WERI-Rb-1 (cell line): ENCODE data around the gene DCTN3.

Source experiments
- DNase-seq: peaks from one replicate; pipeline ENCODE4 v3.0.0-alpha.2; 2020
- H3K27ac ChIP-seq: fragments of 250-450 bp; sonication (Bioruptor Pico); 2 replicates; pipeline ENCODE4 v1.5.1; 2020; ENCODE audit warnings: mild to moderate bottlenecking, moderate library complexity
- H3K27me3 ChIP-seq: fragments of 250-450 bp; sonication (Bioruptor Pico); 2 replicates; pipeline ENCODE4 v1.5.1; 2021; ENCODE audit warnings: mild to moderate bottlenecking, low read depth, moderate library complexity; ENCODE audit not compliant: insufficient read depth, severe bottlenecking
- H3K36me3 ChIP-seq: fragments of 250-450 bp; sonication (Bioruptor Pico); 2 replicates; pipeline ENCODE4 v1.5.1; 2020; ENCODE audit warnings: mild to moderate bottlenecking, moderate library complexity
- H3K4me3 ChIP-seq: 2 replicates; pipeline ENCODE4 v1.5.1; 2011; ENCODE audit warnings: low read depth, mild to moderate bottlenecking, control low read depth, low read length
- H3K9me3 ChIP-seq: fragments of 250-450 bp; sonication (Bioruptor Pico); 2 replicates; pipeline ENCODE4 v1.5.1; 2021; ENCODE audit warnings: mild to moderate bottlenecking, moderate library complexity; ENCODE audit not compliant: severe bottlenecking
- TF ChIP-seq, protein P1 (sequence below): IDR thresholded peaks from 2 replicates; pipeline ENCODE4 v1.5.1; 2011; ENCODE audit warnings: low read depth, mild to moderate bottlenecking, control low read depth, inconsistent platforms, low read length

The DCTN3 gene

DNA sequence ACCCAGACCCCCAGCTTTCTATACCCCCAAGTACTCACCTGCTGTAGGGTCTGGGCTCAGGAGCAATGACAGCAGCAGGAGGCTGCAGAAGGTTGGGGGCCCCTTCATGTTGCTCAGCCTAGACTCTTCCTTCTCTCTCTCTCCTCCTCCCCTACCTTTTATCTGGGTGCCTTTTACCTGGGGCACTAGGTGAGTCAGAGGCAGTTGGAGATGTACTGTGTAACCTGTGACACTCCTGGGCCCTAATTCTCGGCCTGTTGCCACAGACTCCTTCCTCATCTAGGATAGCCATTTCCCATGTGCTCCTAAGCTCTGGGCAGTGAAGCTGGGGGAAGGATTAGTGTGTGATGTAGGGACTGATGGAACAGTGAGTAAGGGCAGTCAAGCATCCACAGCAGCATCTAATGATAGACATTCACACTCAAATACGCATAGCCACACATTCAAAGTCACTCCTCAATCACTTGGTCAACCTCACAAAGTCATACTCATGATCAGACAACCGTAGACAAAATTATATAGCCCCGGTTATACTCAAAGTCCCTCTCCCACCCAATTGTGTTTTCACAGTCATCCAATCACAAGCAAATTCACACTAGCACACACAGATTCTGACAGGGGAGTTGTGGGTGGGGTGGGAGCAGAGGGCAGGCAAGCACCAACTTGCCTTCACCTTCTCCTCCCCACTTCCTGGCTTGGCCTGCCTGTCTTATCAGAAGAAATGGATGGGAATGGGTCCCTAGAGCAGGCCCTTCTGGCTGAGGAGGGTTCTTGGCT is 42.4 kb upstream of the DCTN3 start, which contains the start of gene CCL27:
CCL27 (minus strand) TSS at position 132 of the 777 bp plus-strand sequence; CDS start at position 108, 24 bp downstream.
- Histone ChIP-seq H3K9me3 (no peaks in the 10 kb centered on the region), H3K36me3 (peaks cover 3% of the 10 kb centered on the region), H3K27me3 (no peaks in the 10 kb centered on the region), H3K27ac (peak within 1 kb of the TSS; percentile 65), H3K4me3 (no peak within 1 kb of the TSS)
- DNase-seq: peak; percentile 33
- TF ChIP-seq, protein P1, sequence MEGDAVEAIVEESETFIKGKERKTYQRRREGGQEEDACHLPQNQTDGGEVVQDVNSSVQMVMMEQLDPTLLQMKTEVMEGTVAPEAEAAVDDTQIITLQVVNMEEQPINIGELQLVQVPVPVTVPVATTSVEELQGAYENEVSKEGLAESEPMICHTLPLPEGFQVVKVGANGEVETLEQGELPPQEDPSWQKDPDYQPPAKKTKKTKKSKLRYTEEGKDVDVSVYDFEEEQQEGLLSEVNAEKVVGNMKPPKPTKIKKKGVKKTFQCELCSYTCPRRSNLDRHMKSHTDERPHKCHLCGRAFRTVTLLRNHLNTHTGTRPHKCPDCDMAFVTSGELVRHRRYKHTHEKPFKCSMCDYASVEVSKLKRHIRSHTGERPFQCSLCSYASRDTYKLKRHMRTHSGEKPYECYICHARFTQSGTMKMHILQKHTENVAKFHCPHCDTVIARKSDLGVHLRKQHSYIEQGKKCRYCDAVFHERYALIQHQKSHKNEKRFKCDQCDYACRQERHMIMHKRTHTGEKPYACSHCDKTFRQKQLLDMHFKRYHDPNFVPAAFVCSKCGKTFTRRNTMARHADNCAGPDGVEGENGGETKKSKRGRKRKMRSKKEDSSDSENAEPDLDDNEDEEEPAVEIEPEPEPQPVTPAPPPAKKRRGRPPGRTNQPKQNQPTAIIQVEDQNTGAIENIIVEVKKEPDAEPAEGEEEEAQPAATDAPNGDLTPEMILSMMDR: no peak

DNA sequence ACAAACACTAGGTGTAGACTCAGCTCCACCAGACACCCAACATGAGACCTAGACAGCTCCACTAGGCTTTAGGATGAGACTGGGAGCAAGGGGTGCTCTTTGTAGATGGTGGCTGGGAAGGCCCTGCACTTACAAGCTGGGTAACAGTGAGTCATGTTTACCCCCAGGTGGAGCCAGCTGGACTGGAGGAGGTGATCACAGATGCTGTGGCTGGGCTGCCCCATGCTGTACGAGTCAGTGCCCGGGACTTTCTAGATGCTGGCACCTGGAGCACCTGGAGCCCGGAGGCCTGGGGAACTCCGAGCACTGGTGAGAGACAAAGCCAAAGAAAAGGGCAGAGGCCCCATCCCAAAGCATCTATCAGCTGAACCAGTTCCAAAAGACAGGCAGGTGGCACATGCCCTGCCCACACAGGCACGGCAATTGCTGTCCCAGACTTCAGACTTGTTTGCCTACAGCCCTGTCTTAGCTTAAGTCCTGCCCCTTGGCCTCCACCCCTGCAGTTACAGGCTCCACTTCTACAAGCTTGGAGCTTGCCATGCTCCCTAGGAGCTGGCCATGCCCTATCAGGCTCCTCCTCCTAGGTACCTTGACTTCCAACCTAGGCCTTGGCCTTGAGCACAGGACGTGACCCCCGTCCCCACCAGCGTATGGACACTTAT is 39.4 kb upstream of the DCTN3 start:
- no peak overlapping the region for H3K27ac ChIP-seq

DNA sequence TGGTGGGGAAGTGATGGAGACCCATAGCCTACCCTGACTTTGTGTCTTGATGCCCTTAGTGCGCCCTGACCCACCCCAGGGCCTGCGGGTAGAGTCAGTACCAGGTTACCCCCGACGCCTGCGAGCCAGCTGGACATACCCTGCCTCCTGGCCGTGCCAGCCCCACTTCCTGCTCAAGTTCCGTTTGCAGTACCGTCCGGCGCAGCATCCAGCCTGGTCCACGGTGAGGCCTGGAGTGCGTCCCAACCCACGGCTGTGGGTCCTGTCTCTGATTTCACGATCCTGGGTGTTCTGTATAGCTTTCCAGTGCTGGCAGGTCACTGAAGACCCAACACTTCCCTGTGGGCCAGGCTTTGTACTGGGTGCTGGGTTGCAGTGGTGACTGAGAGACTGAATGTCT is 38.2 kb upstream of the DCTN3 start:
- no peak for DNase-seq
- TF ChIP-seq, protein P1: no peak
- no peaks in the 10 kb centered on the region for H3K9me3 ChIP-seq
- no peak overlapping the region for H3K4me3 ChIP-seq
- H3K27me3 ChIP-seq: no peaks in the 10 kb centered on the region
- H3K36me3 ChIP-seq: no peaks in the 10 kb centered on the region; the same call in none of the 2 replicates
- H3K27ac ChIP-seq: no peak overlapping the region

More for the DNA sequence above, 39.4 kb upstream of the DCTN3 start:
- Histone ChIP-seq H3K4me3 (no peak overlapping the region), H3K27me3 (no peaks in the 10 kb centered on the region), H3K9me3 (no peaks in the 10 kb centered on the region), H3K36me3 (no peaks in the 10 kb centered on the region; the same call in none of the 2 replicates)
- no peak for DNase-seq
- TF ChIP-seq, protein P1: no peak

DNA sequence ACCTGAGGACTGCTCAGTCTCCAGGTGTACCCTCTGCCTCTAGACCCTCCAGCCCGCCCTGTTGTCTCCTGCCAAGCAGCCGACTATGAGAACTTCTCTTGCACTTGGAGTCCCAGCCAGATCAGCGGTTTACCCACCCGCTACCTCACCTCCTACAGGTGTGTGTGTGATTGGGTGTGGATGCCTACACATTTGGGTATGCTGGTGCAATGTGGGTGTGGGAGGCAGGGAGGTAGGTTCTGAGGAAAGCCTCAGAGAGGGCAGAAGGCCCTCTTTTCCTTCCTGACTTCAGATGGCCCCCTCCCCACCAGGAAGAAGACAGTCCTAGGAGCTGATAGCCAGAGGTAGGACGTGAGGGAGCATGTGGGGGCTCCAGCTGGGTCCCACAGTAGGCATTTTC is 36.7 kb upstream of the DCTN3 start:
- no peaks in the 10 kb centered on the region; the same call in none of the 2 replicates for H3K36me3 ChIP-seq
- TF ChIP-seq, protein P1: no peak

DNA sequence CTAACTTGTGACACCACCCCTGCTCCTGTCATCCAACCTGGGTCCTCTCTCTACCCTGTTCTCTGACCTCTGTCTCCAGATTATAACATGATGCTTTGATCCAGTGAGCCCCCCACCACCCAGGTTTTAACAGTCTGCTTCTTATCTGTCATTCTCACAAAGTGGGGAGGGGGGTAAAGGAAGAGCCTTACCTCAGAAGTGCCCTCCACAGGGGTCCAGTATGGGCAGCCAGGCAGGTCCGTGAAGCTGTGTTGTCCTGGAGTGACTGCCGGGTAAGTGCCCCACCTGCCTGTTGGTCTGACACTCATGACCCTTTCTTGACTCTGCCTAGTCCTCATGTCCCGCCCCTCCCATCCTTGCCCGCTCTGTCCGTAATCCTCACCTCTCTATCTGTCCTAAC is 35.1 kb upstream of the DCTN3 start:
- no peak overlapping the region for H3K27ac ChIP-seq
- H3K9me3 ChIP-seq: no peaks in the 10 kb centered on the region
- H3K27me3 ChIP-seq: no peaks in the 10 kb centered on the region
- TF ChIP-seq, protein P1: no peak
- H3K36me3 ChIP-seq: no peaks in the 10 kb centered on the region; the same call in 1 of the 2 replicates
- DNase-seq: no peak
- H3K4me3 ChIP-seq: no peak overlapping the region

More for the DNA sequence above, 36.7 kb upstream of the DCTN3 start:
- Histone ChIP-seq H3K27me3 (no peaks in the 10 kb centered on the region), H3K4me3 (no peak overlapping the region), H3K9me3 (no peaks in the 10 kb centered on the region), H3K27ac (no peak overlapping the region)
- no peak for DNase-seq
